ENCODE measurements around the gene SLC35B3.
"Not testable (repeated sequence)": the region's sequence is repeated elsewhere in the genome, so short reads cannot be mapped to it uniquely, and the experiment has no call there.

The SLC35B3 gene

GRCh38 chr6:8434727-8435092 lies 635 bp downstream of the SLC35B3 start:
- peak in 1 of 2 donors; percentile 29 for DNase-seq
- Histone ChIP-seq H2AK5ac (ENCODE audit: low read length) (peak overlapping the region; percentile 51), H4K12ac (ENCODE audit: low read depth, low read length) (peak overlapping the region; percentile 91), H3K4me2 (ENCODE audit: low read length) (peak overlapping the region; percentile 69), H3K23ac (ENCODE audit: low read length) (no peak overlapping the region), H2BK5ac (ENCODE audit: low read depth, low read length, poor library complexity) (peak overlapping the region; percentile 81), H3K9me3 (ENCODE audit: insufficient read depth, low read depth, low read length) (no peaks in the 10 kb centered on the region), H3K4me3 (ENCODE audit: low read depth, low read length) (peak overlapping the region; percentile 95), H3K36me3 (ENCODE audit: control insufficient read depth in 1 of 2, insufficient read depth in 2 of 2, low read length in 2 of 2) (no peaks in the 10 kb centered on the region), H4K91ac (ENCODE audit: low read depth, low read length) (peak overlapping the region; percentile 90), H3K18ac (ENCODE audit: low read length) (peak overlapping the region; percentile 90), H3K4me1 (ENCODE audit: control insufficient read depth in 1 of 2, insufficient read depth in 2 of 2, low read length in 2 of 2) (peaks cover 0 to 4% of the 10 kb centered on the region in 2 experiments), H4K8ac (ENCODE audit: low read depth, low read length) (peak overlapping the region; percentile 94), H3K14ac (ENCODE audit: low read length) (peak overlapping the region; percentile 92), H3K79me2 (ENCODE audit: control insufficient read depth, insufficient read depth, low read length, poor library complexity) (peaks cover 7% of the 10 kb centered on the region), H3K27ac (ENCODE audit: low read depth, low read length) (peak overlapping the region; percentile 83), H3K79me1 (ENCODE audit: low read length) (peaks cover 9% of the 10 kb centered on the region), H3K27me3 (ENCODE audit: insufficient read depth, low read length) (no peaks in the 10 kb centered on the region), H2BK120ac (ENCODE audit: insufficient read depth, low read length, poor library complexity) (peak overlapping the region; percentile 82), H2BK12ac (ENCODE audit: low read length) (no peak overlapping the region), H3K9ac (ENCODE audit: low read length) (peak overlapping the region; percentile 96), H2AFZ (ENCODE audit: insufficient read depth, low read length, poor library complexity) (peak overlapping the region; percentile 84), H3K4ac (ENCODE audit: low read depth, low read length) (peak overlapping the region; percentile 60)
- WGBS (ENCODE audit: extremely low coverage, insufficient coverage, insufficient read length): no CpG with 5 or more reads among the region's 8 CpGs

GRCh38 chr6:8432614-8433013 lies 2.7 kb downstream of the SLC35B3 start:
- Histone ChIP-seq H2AK5ac (ENCODE audit: low read length) (no peak overlapping the region), H4K12ac (ENCODE audit: low read depth, low read length) (no peak overlapping the region), H3K18ac (ENCODE audit: low read length) (no peak overlapping the region), H3K9ac (ENCODE audit: low read length) (no peak overlapping the region), H4K91ac (ENCODE audit: low read depth, low read length) (no peak overlapping the region), H3K4ac (ENCODE audit: low read depth, low read length) (no peak overlapping the region), H3K23ac (ENCODE audit: low read length) (no peak overlapping the region), H2AFZ (ENCODE audit: insufficient read depth, low read length, poor library complexity) (no peak overlapping the region), H3K4me3 (ENCODE audit: low read depth, low read length) (no peak overlapping the region), H3K79me2 (ENCODE audit: control insufficient read depth, insufficient read depth, low read length, poor library complexity) (peaks cover 7% of the 10 kb centered on the region), H3K9me3 (ENCODE audit: insufficient read depth, low read depth, low read length) (no peaks in the 10 kb centered on the region), H3K27me3 (ENCODE audit: insufficient read depth, low read length) (no peaks in the 10 kb centered on the region), H3K36me3 (ENCODE audit: control insufficient read depth in 1 of 2, insufficient read depth in 2 of 2, low read length in 2 of 2) (no peaks in the 10 kb centered on the region), H3K27ac (ENCODE audit: low read depth, low read length) (no peak overlapping the region), H2BK120ac (ENCODE audit: insufficient read depth, low read length, poor library complexity) (no peak overlapping the region), H3K79me1 (ENCODE audit: low read length) (peaks cover 9% of the 10 kb centered on the region), H3K14ac (ENCODE audit: low read length) (no peak overlapping the region), H3K4me1 (ENCODE audit: control insufficient read depth in 1 of 2, insufficient read depth in 2 of 2, low read length in 2 of 2) (peaks cover 0 to 4% of the 10 kb centered on the region in 2 experiments), H3K4me2 (ENCODE audit: low read length) (no peak overlapping the region), H2BK5ac (ENCODE audit: low read depth, low read length, poor library complexity) (no peak overlapping the region), H2BK12ac (ENCODE audit: low read length) (no peak overlapping the region), H4K8ac (ENCODE audit: low read depth, low read length) (no peak overlapping the region)
- no peak for DNase-seq
- WGBS (ENCODE audit: extremely low coverage, insufficient coverage, insufficient read length): no CpG with 5 or more reads among the region's 2 CpGs

- H3K4ac ChIP-seq (ENCODE audit: low read depth, low read length): no peak overlapping the region
- no peak for DNase-seq
- no peak overlapping the region for H3K27ac ChIP-seq (ENCODE audit: low read depth, low read length)
- H3K79me2 ChIP-seq (ENCODE audit: control insufficient read depth, insufficient read depth, low read length, poor library complexity): peaks cover under 1% of the 10 kb centered on the region
- no peak overlapping the region for H4K8ac ChIP-seq (ENCODE audit: low read depth, low read length)
- no peak overlapping the region for H3K4me3 ChIP-seq (ENCODE audit: low read depth, low read length)
- no peak overlapping the region for H2BK5ac ChIP-seq (ENCODE audit: low read depth, low read length, poor library complexity)
- H4K12ac ChIP-seq (ENCODE audit: low read depth, low read length): no peak overlapping the region
- no peak overlapping the region for H3K23ac ChIP-seq (ENCODE audit: low read length)
- H4K91ac ChIP-seq (ENCODE audit: low read depth, low read length): no peak overlapping the region
- peaks cover under 1% of the 10 kb centered on the region for H3K79me1 ChIP-seq (ENCODE audit: low read length)
- H3K27me3 ChIP-seq (ENCODE audit: insufficient read depth, low read length): no peaks in the 10 kb centered on the region
- no peak overlapping the region for H2BK12ac ChIP-seq (ENCODE audit: low read length)
- no peaks in the 10 kb centered on the region for H3K9me3 ChIP-seq (ENCODE audit: insufficient read depth, low read depth, low read length)
- no peak overlapping the region for H3K4me2 ChIP-seq (ENCODE audit: low read length)
- H2AFZ ChIP-seq (ENCODE audit: insufficient read depth, low read length, poor library complexity): no peak overlapping the region
- H3K14ac ChIP-seq (ENCODE audit: low read length): no peak overlapping the region
- H2BK120ac ChIP-seq (ENCODE audit: insufficient read depth, low read length, poor library complexity): no peak overlapping the region
- no peak overlapping the region for H3K18ac ChIP-seq (ENCODE audit: low read length)
- H3K36me3 ChIP-seq (ENCODE audit: control insufficient read depth in 1 of 2, insufficient read depth in 2 of 2, low read length in 2 of 2): peaks cover 2 to 6% of the 10 kb centered on the region in 2 experiments
- H3K9ac ChIP-seq (ENCODE audit: low read length): no peak overlapping the region
- no CpG with 5 or more reads among the region's 2 CpGs for whole genome bisulfite sequencing (ENCODE audit: extremely low coverage, insufficient coverage, insufficient read length)
- no peaks in the 10 kb centered on the region for H3K4me1 ChIP-seq (ENCODE audit: control insufficient read depth in 1 of 2, insufficient read depth in 2 of 2, low read length in 2 of 2)
- no peak overlapping the region for H2AK5ac ChIP-seq (ENCODE audit: low read length)
These were observed 5.5 kb downstream of the SLC35B3 start for GRCh38 chr6:8429821-8430220.

- not testable (repeated sequence) for H3K4ac ChIP-seq (ENCODE audit: low read depth, low read length); H2AFZ ChIP-seq (ENCODE audit: insufficient read depth, low read length, poor library complexity); H3K4me3 ChIP-seq (ENCODE audit: low read depth, low read length); H3K4me2 ChIP-seq (ENCODE audit: low read length); H2BK5ac ChIP-seq (ENCODE audit: low read depth, low read length, poor library complexity); H4K12ac ChIP-seq (ENCODE audit: low read depth, low read length); H3K27me3 ChIP-seq (ENCODE audit: insufficient read depth, low read length); H3K9ac ChIP-seq (ENCODE audit: low read length); H3K79me1 ChIP-seq (ENCODE audit: low read length); H2BK120ac ChIP-seq (ENCODE audit: insufficient read depth, low read length, poor library complexity); H4K8ac ChIP-seq (ENCODE audit: low read depth, low read length); DNase-seq; H3K36me3 ChIP-seq (ENCODE audit: control insufficient read depth in 1 of 2, insufficient read depth in 2 of 2, low read length in 2 of 2); H3K9me3 ChIP-seq (ENCODE audit: insufficient read depth, low read depth, low read length); H4K91ac ChIP-seq (ENCODE audit: low read depth, low read length); H3K79me2 ChIP-seq (ENCODE audit: control insufficient read depth, insufficient read depth, low read length, poor library complexity); H2AK5ac ChIP-seq (ENCODE audit: low read length); H3K18ac ChIP-seq (ENCODE audit: low read length); H3K27ac ChIP-seq (ENCODE audit: low read depth, low read length); H3K23ac ChIP-seq (ENCODE audit: low read length); H3K14ac ChIP-seq (ENCODE audit: low read length); H2BK12ac ChIP-seq (ENCODE audit: low read length); H3K4me1 ChIP-seq (ENCODE audit: control insufficient read depth in 1 of 2, insufficient read depth in 2 of 2, low read length in 2 of 2)
- WGBS (ENCODE audit: extremely low coverage, insufficient coverage, insufficient read length): no CpG with 5 or more reads among the region's 2 CpGs
These were observed 8.8 kb downstream of the SLC35B3 start for GRCh38 chr6:8426544-8426943.

All from trophoblast cell (in vitro differentiated cells and primary cell).